ENCODE measurements around the gene PRPF18. TPM values are rescaled to one million over a fixed set of nuclear protein-coding genes. Genes with fewer than 3 reads are reported as not detected.

PRPF18 gene
- polyA plus RNA-seq, 4 donors: 19.5 to 28.2 (median 22.6) TPM

GRCh38 chr10:13651969-13652720 is 65.4 kb downstream of the PRPF18 start:
- no peak for DNase-seq
- peaks cover 8 to 51% (median 11%) of the 10 kb centered on the region in 3 donors for H3K36me3 ChIP-seq (ENCODE audit: control insufficient read depth in 3 of 3, insufficient read depth in 2 of 3, low read depth in 1 of 3, low read length in 3 of 3)
- no peak overlapping the region for H3K4me3 ChIP-seq (ENCODE audit: low read depth in 1 of 3, low read length in 3 of 3)
- H3K27ac ChIP-seq (ENCODE audit: low read depth in 1 of 3, low read length in 2 of 3): no peak overlapping the region
- no peaks in the 10 kb centered on the region for H3K4me1 ChIP-seq (ENCODE audit: control insufficient read depth in 3 of 3, insufficient read depth in 2 of 3, low read depth in 1 of 3, low read length in 2 of 3)
- 84 to 89% (median 84%) methylated on average over 5 of the region's 5 CpGs for WGBS, 3 donors
- H3K9me3 ChIP-seq (ENCODE audit: control insufficient read depth in 2 of 2, insufficient read depth in 1 of 2, low read depth in 1 of 2, low read length in 1 of 2): no peaks in the 10 kb centered on the region
- H3K27me3 ChIP-seq (ENCODE audit: control insufficient read depth in 3 of 3, insufficient read depth in 3 of 3, low read length in 3 of 3): no peaks in the 10 kb centered on the region
- FAIRE-seq: no peak

- H3K9me3 ChIP-seq (ENCODE audit: control insufficient read depth in 2 of 2, insufficient read depth in 1 of 2, low read depth in 1 of 2, low read length in 1 of 2): no peaks in the 10 kb centered on the region
- H3K27ac ChIP-seq (ENCODE audit: low read depth in 1 of 3, low read length in 2 of 3): no peak overlapping the region
- no peak for FAIRE-seq
- no peak for DNase-seq
- WGBS, 3 donors: 74 to 86% (median 80%) methylated on average over 6 of the region's 6 CpGs
- no peak overlapping the region for H3K4me3 ChIP-seq (ENCODE audit: low read depth in 1 of 3, low read length in 3 of 3)
- no peaks in the 10 kb centered on the region for H3K4me1 ChIP-seq (ENCODE audit: control insufficient read depth in 3 of 3, insufficient read depth in 2 of 3, low read depth in 1 of 3, low read length in 2 of 3)
- H3K36me3 ChIP-seq (ENCODE audit: control insufficient read depth in 3 of 3, insufficient read depth in 2 of 3, low read depth in 1 of 3, low read length in 3 of 3): peaks cover 6 to 54% (median 11%) of the 10 kb centered on the region in 3 donors
- no peaks in the 10 kb centered on the region for H3K27me3 ChIP-seq (ENCODE audit: control insufficient read depth in 3 of 3, insufficient read depth in 3 of 3, low read length in 3 of 3)
Measured at GRCh38 chr10:13652860-13653259, 66.1 kb downstream of the PRPF18 start.

- H3K9me3 ChIP-seq (ENCODE audit: control insufficient read depth in 2 of 2, insufficient read depth in 1 of 2, low read depth in 1 of 2, low read length in 1 of 2): no peaks in the 10 kb centered on the region
- H3K4me3 ChIP-seq (ENCODE audit: low read depth in 1 of 3, low read length in 3 of 3): no peak overlapping the region
- H3K36me3 ChIP-seq (ENCODE audit: control insufficient read depth in 3 of 3, insufficient read depth in 2 of 3, low read depth in 1 of 3, low read length in 3 of 3): peaks cover 3 to 57% (median 9%) of the 10 kb centered on the region in 3 donors
- WGBS, 3 donors: 85 to 93% (median 90%) methylated on average over 8 of the region's 8 CpGs
- peaks cover 0 to 2% (median 0%) of the 10 kb centered on the region in 3 donors for H3K4me1 ChIP-seq (ENCODE audit: control insufficient read depth in 3 of 3, insufficient read depth in 2 of 3, low read depth in 1 of 3, low read length in 2 of 3)
- H3K27me3 ChIP-seq (ENCODE audit: control insufficient read depth in 3 of 3, insufficient read depth in 3 of 3, low read length in 3 of 3): no peaks in the 10 kb centered on the region
- DNase-seq (no peak), FAIRE-seq (no peak)
- H3K27ac ChIP-seq (ENCODE audit: low read depth in 1 of 3, low read length in 2 of 3): no peak overlapping the region
Measured at GRCh38 chr10:13654118-13654830, 67.5 kb downstream of the PRPF18 start.

DNA sequence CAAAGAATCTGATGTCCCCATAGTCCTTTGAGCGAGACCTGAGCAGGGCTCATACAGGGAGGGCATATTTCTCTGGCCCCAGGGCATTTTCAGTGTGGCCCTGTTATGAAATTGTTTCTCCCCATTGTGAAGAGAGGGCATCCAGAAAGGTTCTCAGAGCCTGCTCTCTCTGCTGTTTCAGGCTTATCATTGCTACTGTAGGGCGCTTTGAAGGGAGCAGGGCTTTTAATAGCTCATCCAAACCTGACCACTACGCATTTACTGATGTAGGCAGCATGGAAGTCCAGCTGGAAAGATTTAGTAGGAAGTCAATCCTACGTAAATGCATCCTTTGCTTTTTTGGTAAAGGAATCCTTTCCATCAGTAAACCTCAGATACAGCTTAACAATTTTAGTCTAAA is 68.1 kb downstream of the PRPF18 start:
- WGBS, 3 donors: 88 to 96% (median 94%) methylated on average over 4 of the region's 4 CpGs
- FAIRE-seq: no peak
- no peak for DNase-seq
- Histone ChIP-seq H3K36me3 (ENCODE audit: control insufficient read depth in 3 of 3, insufficient read depth in 2 of 3, low read depth in 1 of 3, low read length in 3 of 3) (peaks cover 3 to 60% (median 8%) of the 10 kb centered on the region in 3 donors), H3K27me3 (ENCODE audit: control insufficient read depth in 3 of 3, insufficient read depth in 3 of 3, low read length in 3 of 3) (no peaks in the 10 kb centered on the region), H3K4me1 (ENCODE audit: control insufficient read depth in 3 of 3, insufficient read depth in 2 of 3, low read depth in 1 of 3, low read length in 2 of 3) (peaks cover 0 to 2% (median 0%) of the 10 kb centered on the region in 3 donors), H3K4me3 (ENCODE audit: low read depth in 1 of 3, low read length in 3 of 3) (no peak overlapping the region), H3K27ac (ENCODE audit: low read depth in 1 of 3, low read length in 2 of 3) (no peak overlapping the region), H3K9me3 (ENCODE audit: control insufficient read depth in 2 of 2, insufficient read depth in 1 of 2, low read depth in 1 of 2, low read length in 1 of 2) (no peaks in the 10 kb centered on the region)

- H3K4me1 ChIP-seq (ENCODE audit: control insufficient read depth in 3 of 3, insufficient read depth in 2 of 3, low read depth in 1 of 3, low read length in 2 of 3): peaks cover 0 to 2% (median 0%) of the 10 kb centered on the region in 3 donors
- H3K27ac ChIP-seq (ENCODE audit: low read depth in 1 of 3, low read length in 2 of 3): no peak overlapping the region
- no peak for FAIRE-seq
- 93 to 97% (median 93%) methylated on average over 64 to 68 of the region's 68 CpGs for WGBS, 3 donors
- H3K4me3 ChIP-seq (ENCODE audit: low read depth in 1 of 3, low read length in 3 of 3): no peak overlapping the region
- H3K36me3 ChIP-seq (ENCODE audit: control insufficient read depth in 3 of 3, insufficient read depth in 2 of 3, low read depth in 1 of 3, low read length in 3 of 3): peaks cover 3 to 57% (median 3%) of the 10 kb centered on the region in 3 donors
- no peaks in the 10 kb centered on the region for H3K27me3 ChIP-seq (ENCODE audit: control insufficient read depth in 3 of 3, insufficient read depth in 3 of 3, low read length in 3 of 3)
- H3K9me3 ChIP-seq (ENCODE audit: control insufficient read depth in 2 of 2, insufficient read depth in 1 of 2, low read depth in 1 of 2, low read length in 1 of 2): no peaks in the 10 kb centered on the region
- DNase-seq: no peak
Measured at GRCh38 chr10:13656337-13657100, 69.8 kb downstream of the PRPF18 start.

- no peak for FAIRE-seq
- no peak overlapping the region for H3K4me3 ChIP-seq (ENCODE audit: low read depth in 1 of 3, low read length in 3 of 3)
Measured at GRCh38 chr10:13657101-13657680, 70.4 kb downstream of the PRPF18 start.

DNA sequence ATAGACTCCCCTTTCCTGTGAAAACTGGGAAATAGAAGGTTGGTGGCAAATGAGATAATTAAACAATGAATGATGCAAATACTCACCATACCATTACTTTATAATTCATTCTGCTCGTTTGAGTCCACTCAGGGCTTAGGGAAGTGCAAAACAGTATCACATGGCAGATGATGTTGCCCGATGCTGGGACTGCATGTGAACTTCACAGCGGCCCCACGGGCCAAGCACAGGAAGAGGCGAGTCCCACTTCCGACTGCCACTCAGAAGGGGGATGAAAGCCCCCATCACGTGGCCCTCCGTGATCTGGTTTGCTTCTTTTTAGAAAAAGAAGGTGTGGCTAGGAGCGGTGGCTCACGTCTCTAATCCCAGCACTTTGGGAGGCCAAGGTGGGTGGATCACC is 71.5 kb downstream of the PRPF18 start:
- H3K4me3 ChIP-seq (ENCODE audit: low read depth in 1 of 3, low read length in 3 of 3): no peak overlapping the region
- 72 to 80% (median 74%) methylated on average over 10 of the region's 10 CpGs for WGBS, 3 donors
- DNase-seq: no peak
- H3K9me3 ChIP-seq (ENCODE audit: control insufficient read depth in 2 of 2, insufficient read depth in 1 of 2, low read depth in 1 of 2, low read length in 1 of 2): no peaks in the 10 kb centered on the region
- H3K27ac ChIP-seq (ENCODE audit: low read depth in 1 of 3, low read length in 2 of 3): no peak overlapping the region
- H3K36me3 ChIP-seq (ENCODE audit: control insufficient read depth in 3 of 3, insufficient read depth in 2 of 3, low read depth in 1 of 3, low read length in 3 of 3): peaks cover 0 to 54% (median 3%) of the 10 kb centered on the region in 3 donors
- no peak for FAIRE-seq
- H3K4me1 ChIP-seq (ENCODE audit: control insufficient read depth in 3 of 3, insufficient read depth in 2 of 3, low read depth in 1 of 3, low read length in 2 of 3): peaks cover 0 to 2% (median 0%) of the 10 kb centered on the region in 3 donors
- H3K27me3 ChIP-seq (ENCODE audit: control insufficient read depth in 3 of 3, insufficient read depth in 3 of 3, low read length in 3 of 3): no peaks in the 10 kb centered on the region

More at GRCh38 chr10:13657101-13657680, 70.4 kb downstream of the PRPF18 start:
- Histone ChIP-seq H3K9me3 (ENCODE audit: control insufficient read depth in 2 of 2, insufficient read depth in 1 of 2, low read depth in 1 of 2, low read length in 1 of 2) (no peaks in the 10 kb centered on the region), H3K27ac (ENCODE audit: low read depth in 1 of 3, low read length in 2 of 3) (no peak overlapping the region), H3K36me3 (ENCODE audit: control insufficient read depth in 3 of 3, insufficient read depth in 2 of 3, low read depth in 1 of 3, low read length in 3 of 3) (peaks cover 3 to 62% (median 3%) of the 10 kb centered on the region in 3 donors), H3K27me3 (ENCODE audit: control insufficient read depth in 3 of 3, insufficient read depth in 3 of 3, low read length in 3 of 3) (no peaks in the 10 kb centered on the region), H3K4me1 (ENCODE audit: control insufficient read depth in 3 of 3, insufficient read depth in 2 of 3, low read depth in 1 of 3, low read length in 2 of 3) (peaks cover 0 to 2% (median 0%) of the 10 kb centered on the region in 3 donors)
- no peak for DNase-seq
- WGBS, 3 donors: 92 to 96% (median 93%) methylated on average over 42 to 49 of the region's 49 CpGs

Data from small intestine (tissue), 7 donors.